ENCODE measurements around the gene BLCAP.
A peak's percentile ranks its signal among the peaks of the same experiment; 100 is the strongest.
"Not testable (repeated sequence)": the region's sequence is repeated elsewhere in the genome, so short reads cannot be mapped to it uniquely, and the experiment has no call there.

BLCAP gene, protein sequence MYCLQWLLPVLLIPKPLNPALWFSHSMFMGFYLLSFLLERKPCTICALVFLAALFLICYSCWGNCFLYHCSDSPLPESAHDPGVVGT

GRCh38 chr20:37527638-37528445 is at the start of gene BLCAP:
BLCAP (minus strand) TSS chr20:37527876; CDS start chr20:37519174, 8,702 bp downstream.
- DNase-seq (ENCODE audit: low spot score) = peak; percentile 78

GRCh38 chr20:37577436-37577835 is 49.8 kb upstream of the BLCAP start:
- not testable (repeated sequence) for DNase-seq (ENCODE audit: low spot score)

DNA sequence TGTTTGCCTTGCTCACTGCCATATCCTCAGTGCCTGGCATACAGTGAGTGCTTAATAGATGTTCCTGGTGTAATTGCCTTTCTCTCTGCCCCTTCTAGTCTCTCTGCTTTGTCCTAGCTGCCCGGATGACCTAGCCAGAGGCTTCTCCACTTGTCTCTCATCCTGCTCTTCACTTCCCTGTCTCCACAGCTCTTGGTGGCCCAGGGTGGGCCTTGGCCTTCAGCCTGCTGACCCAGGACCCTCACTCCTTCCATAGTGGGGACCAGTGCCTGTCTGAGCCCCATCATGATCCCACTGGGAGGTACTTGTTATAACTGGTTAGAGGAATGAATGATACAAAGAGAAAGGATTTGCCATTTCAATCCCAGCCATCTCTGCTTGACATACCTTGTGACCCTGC is 49.2 kb upstream of the BLCAP start:
- DNase-seq (ENCODE audit: low spot score) = no peak

- no peak for DNase-seq (ENCODE audit: low spot score)
These were observed 48.2 kb upstream of the BLCAP start for GRCh38 chr20:37575884-37576283.

DNA sequence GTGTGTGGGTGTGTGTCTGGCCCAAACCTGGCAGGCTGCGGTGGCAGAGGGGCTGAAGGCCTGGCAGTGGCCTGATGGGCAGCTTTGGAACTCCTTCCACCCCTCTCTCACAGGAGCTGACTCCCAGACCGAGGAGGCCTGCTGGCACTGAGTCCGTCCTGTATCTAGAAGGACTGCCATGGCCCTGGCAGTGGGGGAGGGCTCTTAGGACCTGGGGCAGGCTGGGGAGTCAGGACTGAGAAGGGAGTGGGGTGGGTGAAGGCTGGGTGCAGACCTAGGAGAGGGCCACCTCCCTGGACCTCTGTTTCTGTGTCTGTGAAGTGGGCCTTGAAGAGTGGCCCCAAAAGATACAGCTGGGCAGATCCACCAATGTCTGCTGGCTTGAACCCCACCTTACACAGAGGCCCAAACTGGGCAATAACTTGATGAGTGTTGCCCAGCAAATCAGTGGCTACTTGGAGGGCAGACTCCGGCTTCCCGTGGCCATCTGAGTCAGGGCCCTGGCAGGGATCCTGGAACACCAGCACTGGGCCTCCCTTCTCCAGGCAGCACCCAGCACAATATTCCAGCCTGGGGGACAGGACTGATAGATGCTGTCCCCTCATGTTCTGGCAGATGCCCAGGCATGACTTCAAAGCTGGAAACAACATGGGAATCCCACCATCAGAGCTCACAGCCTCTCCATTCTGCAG is 46.7 kb upstream of the BLCAP start:
- no peak for DNase-seq (ENCODE audit: low spot score)

DNA sequence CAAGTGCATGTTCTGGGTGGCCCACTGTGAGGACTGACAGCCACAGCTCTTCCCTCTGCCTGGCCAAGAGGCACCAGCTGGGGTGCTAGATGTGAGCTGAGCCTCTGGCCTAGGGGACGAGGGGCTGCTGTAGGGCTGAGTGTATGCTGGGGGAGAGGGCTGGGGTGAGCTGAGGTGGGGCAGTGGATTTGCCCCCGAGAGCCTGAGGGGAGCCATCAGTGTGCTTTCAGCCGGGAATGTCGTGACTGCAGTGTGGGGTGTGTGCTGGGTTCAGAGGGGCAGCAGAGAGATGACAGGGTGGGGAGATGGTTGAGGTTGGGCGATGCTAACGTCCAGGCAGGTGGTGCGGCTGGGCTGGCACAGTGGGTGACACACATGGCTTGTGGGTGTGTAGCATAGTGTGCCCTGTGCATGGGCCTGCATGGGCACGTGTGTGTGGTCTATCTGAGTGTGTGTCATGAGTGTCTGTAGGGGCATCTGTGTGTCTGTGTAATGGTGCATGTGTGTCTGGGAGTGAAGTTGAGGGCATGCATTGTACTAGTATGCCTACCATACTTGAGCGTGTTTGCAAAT is 46.0 kb upstream of the BLCAP start:
- no peak for DNase-seq (ENCODE audit: low spot score)

GRCh38 chr20:37571033-37571432 is 43.4 kb upstream of the BLCAP start:
- no peak for DNase-seq (ENCODE audit: low spot score)

DNA sequence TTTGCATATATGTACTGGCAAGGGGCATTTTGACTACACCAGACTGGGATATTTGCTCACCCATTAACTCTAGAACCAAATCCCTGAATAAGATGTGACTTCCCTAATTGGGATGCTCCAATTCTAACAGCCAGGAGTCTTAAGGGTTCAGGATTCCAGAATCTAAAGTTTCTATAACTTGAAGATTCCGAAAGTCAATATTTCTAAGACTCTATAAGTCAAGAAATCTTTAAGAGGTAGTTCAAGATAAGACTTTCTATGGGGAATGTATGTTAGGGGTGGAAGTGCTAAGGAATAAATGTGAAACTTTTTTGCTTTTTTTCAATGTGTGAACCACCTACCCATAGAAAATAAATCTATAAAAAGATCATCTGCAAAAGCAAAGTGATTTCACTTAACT is 42.7 kb upstream of the BLCAP start:
- no peak for DNase-seq (ENCODE audit: low spot score)

DNA sequence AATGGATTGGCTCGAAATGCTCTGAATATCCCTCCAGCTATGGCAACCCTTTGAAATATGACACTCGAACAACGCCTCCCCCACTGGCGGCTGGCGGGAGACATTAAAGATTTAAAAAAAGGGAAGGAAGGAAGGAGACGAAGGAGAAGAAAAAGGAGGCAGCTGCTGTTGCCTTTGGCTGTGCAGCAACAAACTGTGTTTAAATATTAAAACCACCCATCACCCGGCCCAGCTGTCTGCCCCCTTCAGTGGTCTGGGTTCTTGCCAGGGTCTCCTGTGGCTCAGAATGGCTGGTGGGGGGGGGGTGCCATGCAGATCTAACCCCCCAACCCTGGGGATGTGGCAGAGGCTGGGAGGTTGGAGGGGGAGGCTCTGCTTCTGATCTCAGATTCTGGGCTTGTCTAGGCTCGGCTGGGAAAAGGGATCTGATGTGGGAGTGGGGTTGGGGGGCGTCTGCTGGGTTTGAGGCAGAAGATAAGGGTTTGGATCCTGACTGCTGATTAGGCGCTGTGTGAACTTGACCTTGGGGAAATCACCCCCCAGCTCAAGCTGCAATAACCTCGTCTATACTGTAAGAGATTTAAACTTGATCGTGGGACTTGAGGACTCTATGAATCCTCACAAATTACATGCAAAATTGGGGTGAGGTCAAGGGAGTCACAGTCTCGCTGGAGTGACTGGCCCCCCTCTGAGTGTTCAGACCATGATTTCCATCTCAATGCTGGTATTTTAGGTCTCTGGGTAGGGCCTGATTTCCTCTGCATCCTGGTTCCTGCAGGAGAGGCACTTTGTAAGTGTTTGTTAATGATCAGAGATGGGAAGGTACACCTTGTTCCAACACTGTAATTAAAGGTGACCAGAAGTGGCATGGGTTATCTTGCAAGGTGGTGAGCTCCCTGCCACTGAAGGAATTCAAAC is 40.3 kb upstream of the BLCAP start:
- no peak for DNase-seq (ENCODE audit: low spot score)

- DNase-seq (ENCODE audit: low spot score) = no peak
These were observed 39.6 kb upstream of the BLCAP start for GRCh38 chr20:37567331-37567665.

DNA sequence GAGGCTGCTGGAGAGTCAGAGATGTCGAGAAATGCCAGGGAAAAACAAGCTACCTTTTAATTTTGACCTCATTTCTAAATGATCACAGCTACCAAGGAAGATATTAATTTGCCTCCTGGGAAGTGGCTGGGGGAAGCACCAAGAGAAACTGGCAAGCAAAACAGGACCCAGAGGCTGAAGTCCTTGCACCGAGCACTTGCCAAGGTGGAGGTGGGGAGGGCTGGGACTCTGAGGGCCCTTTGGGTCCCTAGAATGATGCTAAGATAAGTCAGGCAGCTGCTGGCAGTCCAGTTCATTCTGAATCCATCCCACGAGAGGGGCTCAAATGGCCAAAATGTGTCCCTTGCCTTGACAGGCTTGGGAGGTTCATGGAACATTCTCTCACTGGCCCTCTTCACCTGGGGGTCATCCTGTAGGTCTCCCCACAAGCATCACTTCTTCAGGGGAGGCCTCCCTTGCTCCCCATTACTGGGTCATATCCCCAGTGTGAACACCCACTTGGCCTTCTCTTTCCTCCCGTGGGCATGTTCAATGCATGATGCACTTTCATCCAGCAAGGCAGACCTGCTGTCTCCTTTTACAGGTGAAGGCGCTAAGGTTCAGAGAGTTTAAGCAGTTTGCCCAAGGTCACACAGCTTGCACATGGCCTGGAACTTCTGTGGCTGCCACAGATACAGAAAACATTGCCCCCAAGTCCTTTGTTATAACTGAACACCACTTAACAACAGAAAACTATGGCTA is 39.1 kb upstream of the BLCAP start:
- no peak for DNase-seq (ENCODE audit: low spot score)

- DNase-seq (ENCODE audit: low spot score) = no peak
These were observed 37.6 kb upstream of the BLCAP start for GRCh38 chr20:37565134-37565811.

GRCh38 chr20:37564388-37565133 is 36.9 kb upstream of the BLCAP start:
- DNase-seq (ENCODE audit: low spot score) = no peak

- no peak for DNase-seq (ENCODE audit: low spot score)
These were observed 36.3 kb upstream of the BLCAP start for GRCh38 chr20:37564016-37564387.

DNA sequence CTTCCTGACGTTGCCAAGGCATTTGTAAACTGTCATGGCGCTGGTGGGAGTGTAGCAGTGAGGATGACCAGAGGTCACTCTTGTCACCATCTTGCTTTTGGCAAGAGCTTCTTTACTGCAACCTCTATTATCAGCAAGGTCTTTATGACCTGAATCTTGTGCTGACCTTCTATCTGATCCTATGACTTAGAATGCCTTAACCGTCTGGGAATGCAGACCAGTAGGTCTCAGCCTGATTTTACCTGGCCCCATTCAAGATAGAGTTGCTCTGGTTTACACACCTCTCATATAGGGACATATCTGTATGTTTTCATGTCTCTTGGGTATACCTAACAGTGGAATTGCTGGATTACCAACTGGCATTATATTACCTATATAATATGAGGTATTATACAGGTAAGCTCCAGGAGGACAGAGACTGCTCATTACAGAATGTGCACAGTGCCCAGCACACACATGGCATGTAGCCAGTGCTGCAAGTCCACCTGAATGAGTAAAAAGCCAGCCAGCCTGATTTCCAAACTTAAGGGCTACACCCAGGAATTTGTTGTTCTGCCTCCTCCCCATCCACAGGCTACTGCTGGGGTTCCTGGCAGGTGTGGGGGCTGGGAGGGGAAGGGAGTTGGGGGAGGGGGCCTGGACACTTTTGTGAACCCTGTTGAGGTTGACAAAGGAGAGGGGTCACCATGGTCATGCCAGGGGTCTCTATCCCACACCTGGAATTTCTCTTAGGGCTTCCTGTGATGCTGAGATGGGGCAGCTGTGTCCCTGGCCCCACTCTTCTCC is 35.2 kb upstream of the BLCAP start:
- DNase-seq (ENCODE audit: low spot score) = no peak

DNA sequence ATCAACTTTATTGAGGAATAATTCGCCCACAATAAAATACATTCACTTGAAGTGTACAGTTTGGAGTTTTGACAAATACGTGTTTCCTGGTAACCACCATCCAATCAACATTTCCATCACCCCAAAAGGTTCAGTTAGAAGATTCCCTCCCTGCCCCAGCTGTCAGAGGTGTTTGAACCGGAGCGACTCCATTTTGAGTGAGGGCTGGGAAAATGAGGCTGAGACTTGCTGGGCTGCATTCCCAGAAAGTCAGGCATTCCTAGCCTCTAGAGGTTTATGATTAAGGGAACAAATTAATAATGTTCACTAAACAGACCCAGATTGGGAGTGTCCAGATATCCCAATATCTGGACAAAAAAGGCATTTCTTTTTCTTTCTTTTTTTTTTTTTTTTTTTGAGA is 33.0 kb upstream of the BLCAP start:
- DNase-seq (ENCODE audit: low spot score) = no peak

DNA sequence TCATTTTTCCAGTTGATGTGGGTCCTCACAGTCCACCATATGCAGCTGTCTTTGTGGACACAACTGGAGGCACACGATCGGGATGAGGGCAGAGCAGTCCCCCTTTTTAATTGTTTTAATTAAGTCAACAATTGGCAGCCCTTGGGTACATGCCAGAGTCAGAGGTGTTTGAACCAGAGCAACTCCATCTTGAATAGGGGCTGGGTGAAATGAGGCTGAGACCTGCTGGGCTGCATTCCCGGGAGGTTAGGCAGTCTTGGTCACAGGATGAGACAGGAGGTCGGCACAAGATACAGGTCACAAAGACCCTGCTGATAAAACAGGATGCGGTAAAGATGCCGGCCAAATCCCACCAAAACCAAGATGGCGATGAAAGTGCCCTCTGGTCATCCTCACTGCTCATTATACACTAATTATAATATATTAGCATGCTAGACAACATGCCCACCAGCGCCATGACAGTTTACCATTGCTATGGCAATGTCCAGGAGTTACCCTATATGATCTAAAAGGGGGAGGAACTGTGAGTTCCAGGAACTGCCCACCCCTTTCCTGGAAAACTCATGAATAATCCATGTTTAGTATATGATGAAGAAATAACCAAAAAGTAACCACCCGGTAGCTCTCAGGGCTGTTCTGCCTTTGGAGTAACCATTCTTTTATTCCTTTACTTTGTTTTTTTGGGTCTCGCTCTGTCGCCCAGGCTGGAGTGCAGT is 31.8 kb upstream of the BLCAP start:
- DNase-seq (ENCODE audit: low spot score) = no peak

DNA sequence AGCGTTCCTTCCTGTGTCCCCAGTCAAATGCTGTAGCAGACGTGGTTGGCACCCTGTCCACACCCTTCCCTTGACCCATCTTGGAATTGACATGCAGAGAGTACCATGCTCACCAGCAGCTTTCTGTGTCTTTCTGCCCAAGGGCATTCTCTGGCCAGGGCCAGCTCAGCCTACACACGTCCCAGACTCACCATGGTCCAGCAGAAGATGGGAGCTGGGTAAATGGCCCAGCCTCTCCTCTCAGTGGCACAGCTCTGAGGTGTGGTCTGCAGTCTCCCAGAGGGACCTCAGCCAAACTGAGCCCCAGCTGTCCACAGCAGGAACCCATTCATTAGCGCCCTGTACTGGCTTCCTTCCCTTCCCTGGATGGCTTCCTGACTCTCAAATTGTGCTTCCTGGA is 31.1 kb upstream of the BLCAP start:
- no peak for DNase-seq (ENCODE audit: low spot score)

GRCh38 chr20:37558306-37558705 is 30.6 kb upstream of the BLCAP start:
- no peak for DNase-seq (ENCODE audit: low spot score)
